Natural killer cell (primary cell): ENCODE data around the gene PLXNA2. TPM values are rescaled to one million over a fixed set of nuclear protein-coding genes. Genes with fewer than 3 reads are reported as not detected.

ENCODE experiments used
- ATAC-seq, 3 donors: fragments of 150-1000 bp in 2 of 3; fragments of 200-7000 bp in 1 of 3; cut with Tn5 transposase; 1 replicate in 1 of 3; 2 replicates in 2 of 3; pipeline ENCODE4 v1.10.0; 2021; ENCODE audit warnings: mild to moderate bottlenecking in 2 of 3, moderate library complexity in 2 of 3
- DNase-seq, 2 donors: peaks; one replicate each; pipeline versions ENCODE4 v3.0.0 to v3.0.0-alpha.2; 2013 to 2021; ENCODE audit warnings: mixed read lengths in 1 of 2
- H3K27ac ChIP-seq: one replicate; pipeline ENCODE4 v1.5.1; 2013; ENCODE audit warnings: mild to moderate bottlenecking, low read length
- H3K27me3 ChIP-seq: one replicate; pipeline ENCODE4 v1.6.1; 2013; ENCODE audit warnings: low read length; ENCODE audit not compliant: control insufficient read depth, insufficient read depth
- H3K36me3 ChIP-seq: one replicate; pipeline ENCODE4 v1.6.1; 2013; ENCODE audit warnings: low read length; ENCODE audit not compliant: control insufficient read depth, insufficient read depth
- H3K4me1 ChIP-seq: one replicate; pipeline ENCODE4 v1.6.1; 2013; ENCODE audit warnings: low read length; ENCODE audit not compliant: control insufficient read depth, insufficient read depth
- H3K4me3 ChIP-seq: one replicate; pipeline ENCODE4 v1.5.1; 2013; ENCODE audit warnings: low read length
- H3K9me3 ChIP-seq: one replicate; pipeline ENCODE4 v1.6.1; 2013; ENCODE audit warnings: low read length; ENCODE audit not compliant: control insufficient read depth, insufficient read depth
- H3K27ac Mint-ChIP-seq, 2 donors: one replicate each; pipeline ENCODE4 v1.8.0; 2022; ENCODE audit warnings: mild to moderate bottlenecking in 2 of 2, mixed read lengths in 2 of 2, moderate library complexity in 1 of 2
- H3K27me3 Mint-ChIP-seq, 2 donors: one replicate each; pipeline ENCODE4 v1.8.0; 2022; ENCODE audit warnings: low read depth in 2 of 2, mixed read lengths in 2 of 2
- H3K36me3 Mint-ChIP-seq: one replicate; pipeline ENCODE4 v1.8.0; 2022; ENCODE audit warnings: mixed read lengths
- H3K4me1 Mint-ChIP-seq, 2 donors: one replicate each; pipeline ENCODE4 v1.8.0; 2022; ENCODE audit warnings: mixed read lengths in 2 of 2
- H3K4me3 Mint-ChIP-seq: one replicate; pipeline ENCODE4 v1.8.0; 2022; ENCODE audit warnings: mild to moderate bottlenecking, moderate library complexity, mixed read lengths
- H3K9me3 Mint-ChIP-seq, 2 donors: one replicate each; pipeline ENCODE4 v1.8.0; 2022; ENCODE audit warnings: mixed read lengths in 2 of 2
- WGBS: methylation state at CpG from one replicate; pipeline ENCODE4 v1.1.7; 2013; ENCODE audit warnings: missing lambda C conversion rate; ENCODE audit not compliant: insufficient coverage; 5-methylcytosine and 5-hydroxymethylcytosine counted together
- intact Hi-C: fragments of 100-400 bp; cut with micrococcal nuclease; formaldehyde crosslinking; loops from one replicate; pipeline ENCODE4 v1.14.2; 2022
- total RNA-seq, 4 donors: library from RNA; stranded (reverse); fragments of 120-200 nt in 1 of 4; gene quantifications; one replicate each; pipeline versions ENCODE4 v1.2.3 to v1.2.4, GENCODE V29; 2013 to 2022
- TF ChIP-seq, protein P1 (sequence below): fragments of 200-600 bp; IDR thresholded peaks from one replicate; pipeline ENCODE4 v1.8.0; 2022; ENCODE audit warnings: antibody characterized with exemption

The PLXNA2 gene
- total RNA-seq, 3 donors from 2014 or later (not counting 1 experiment from before 2014, with no cell fraction given) = 2.8 to 8.4 (median 2.8) TPM

DNA sequence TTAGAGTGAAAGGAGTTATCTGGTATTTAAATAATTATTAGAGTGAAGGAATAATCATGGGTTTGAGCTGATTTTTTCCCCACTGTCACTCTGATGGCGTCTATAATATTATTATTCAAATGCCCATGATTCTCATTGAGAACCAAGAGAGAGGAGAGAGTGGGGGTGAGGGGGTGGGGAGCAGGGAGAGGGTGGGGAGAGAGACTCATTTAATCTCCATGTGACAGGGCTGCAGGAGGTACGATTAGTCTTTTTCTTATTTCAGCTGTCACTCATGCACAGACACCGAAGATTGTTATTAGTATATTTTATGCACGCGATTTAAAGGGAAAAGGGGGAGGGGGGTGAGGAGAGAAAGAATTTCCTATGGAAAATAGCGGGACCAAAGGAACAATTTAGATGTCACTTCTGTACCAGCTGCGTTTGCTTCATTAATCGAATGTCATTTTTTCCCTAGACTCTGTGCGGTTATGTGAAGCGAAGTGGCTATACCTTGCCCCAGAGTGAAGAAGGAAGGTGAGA, 19.9 kb downstream of the PLXNA2 start:
- peaks cover 19 to 65% of the 10 kb centered on the region in 2 donors for H3K27me3 Mint-ChIP-seq
- Histone ChIP-seq H3K9me3 (no peaks in the 10 kb centered on the region), H3K4me3 (no peak overlapping the region), H3K27me3 (no peaks in the 10 kb centered on the region), H3K36me3 (no peaks in the 10 kb centered on the region), H3K27ac (no peak overlapping the region), H3K4me1 (no peaks in the 10 kb centered on the region)
- H3K27ac Mint-ChIP-seq = no peak overlapping the region
- 94% methylated on average over 9 of the region's 10 CpGs for WGBS
- DNase-seq (no peak), ATAC-seq (no peak)
- TF ChIP-seq, protein P1, sequence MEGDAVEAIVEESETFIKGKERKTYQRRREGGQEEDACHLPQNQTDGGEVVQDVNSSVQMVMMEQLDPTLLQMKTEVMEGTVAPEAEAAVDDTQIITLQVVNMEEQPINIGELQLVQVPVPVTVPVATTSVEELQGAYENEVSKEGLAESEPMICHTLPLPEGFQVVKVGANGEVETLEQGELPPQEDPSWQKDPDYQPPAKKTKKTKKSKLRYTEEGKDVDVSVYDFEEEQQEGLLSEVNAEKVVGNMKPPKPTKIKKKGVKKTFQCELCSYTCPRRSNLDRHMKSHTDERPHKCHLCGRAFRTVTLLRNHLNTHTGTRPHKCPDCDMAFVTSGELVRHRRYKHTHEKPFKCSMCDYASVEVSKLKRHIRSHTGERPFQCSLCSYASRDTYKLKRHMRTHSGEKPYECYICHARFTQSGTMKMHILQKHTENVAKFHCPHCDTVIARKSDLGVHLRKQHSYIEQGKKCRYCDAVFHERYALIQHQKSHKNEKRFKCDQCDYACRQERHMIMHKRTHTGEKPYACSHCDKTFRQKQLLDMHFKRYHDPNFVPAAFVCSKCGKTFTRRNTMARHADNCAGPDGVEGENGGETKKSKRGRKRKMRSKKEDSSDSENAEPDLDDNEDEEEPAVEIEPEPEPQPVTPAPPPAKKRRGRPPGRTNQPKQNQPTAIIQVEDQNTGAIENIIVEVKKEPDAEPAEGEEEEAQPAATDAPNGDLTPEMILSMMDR = no peak
- H3K36me3 Mint-ChIP-seq = no peaks in the 10 kb centered on the region
- intact Hi-C loops = no loop called here
- no peaks in the 10 kb centered on the region for H3K9me3 Mint-ChIP-seq
- peaks cover 0 to 4% of the 10 kb centered on the region in 2 donors for H3K4me1 Mint-ChIP-seq
- H3K4me3 Mint-ChIP-seq = no peak overlapping the region

DNA sequence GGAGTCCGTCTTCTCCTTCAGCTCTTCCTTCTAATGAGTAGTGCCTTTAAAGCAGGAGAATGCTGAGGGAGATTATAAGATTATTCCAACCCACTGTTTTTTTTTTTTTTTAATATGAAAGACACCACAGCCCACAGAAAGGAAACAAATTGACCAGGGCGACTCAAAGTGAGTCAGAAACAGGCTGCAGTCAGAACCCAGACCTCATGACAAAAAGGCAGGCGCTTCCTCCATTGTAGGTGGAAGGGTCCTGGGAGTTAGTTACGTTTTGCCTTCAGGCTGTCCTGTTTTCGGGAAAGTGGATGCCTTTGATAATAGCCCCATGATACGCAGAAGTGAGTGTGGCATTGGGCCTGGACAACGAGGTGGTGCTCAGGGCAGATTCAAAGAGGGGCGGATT, 21.0 kb downstream of the PLXNA2 start:
- H3K4me3 Mint-ChIP-seq = no peak overlapping the region
- Histone ChIP-seq H3K27me3 (no peaks in the 10 kb centered on the region), H3K36me3 (no peaks in the 10 kb centered on the region), H3K4me1 (no peaks in the 10 kb centered on the region), H3K9me3 (no peaks in the 10 kb centered on the region), H3K4me3 (no peak overlapping the region), H3K27ac (no peak overlapping the region)
- no peak for ATAC-seq
- H3K4me1 Mint-ChIP-seq = peaks cover 0 to 4% of the 10 kb centered on the region in 2 donors
- 61% methylated on average over 7 of the region's 8 CpGs for WGBS
- no peaks in the 10 kb centered on the region for H3K9me3 Mint-ChIP-seq
- no peaks in the 10 kb centered on the region for H3K36me3 Mint-ChIP-seq
- no peak for DNase-seq
- TF ChIP-seq, protein P1 = no peak
- H3K27ac Mint-ChIP-seq = no peak overlapping the region
- peaks cover 13 to 54% of the 10 kb centered on the region in 2 donors for H3K27me3 Mint-ChIP-seq
- intact Hi-C loops = no loop called here

DNA sequence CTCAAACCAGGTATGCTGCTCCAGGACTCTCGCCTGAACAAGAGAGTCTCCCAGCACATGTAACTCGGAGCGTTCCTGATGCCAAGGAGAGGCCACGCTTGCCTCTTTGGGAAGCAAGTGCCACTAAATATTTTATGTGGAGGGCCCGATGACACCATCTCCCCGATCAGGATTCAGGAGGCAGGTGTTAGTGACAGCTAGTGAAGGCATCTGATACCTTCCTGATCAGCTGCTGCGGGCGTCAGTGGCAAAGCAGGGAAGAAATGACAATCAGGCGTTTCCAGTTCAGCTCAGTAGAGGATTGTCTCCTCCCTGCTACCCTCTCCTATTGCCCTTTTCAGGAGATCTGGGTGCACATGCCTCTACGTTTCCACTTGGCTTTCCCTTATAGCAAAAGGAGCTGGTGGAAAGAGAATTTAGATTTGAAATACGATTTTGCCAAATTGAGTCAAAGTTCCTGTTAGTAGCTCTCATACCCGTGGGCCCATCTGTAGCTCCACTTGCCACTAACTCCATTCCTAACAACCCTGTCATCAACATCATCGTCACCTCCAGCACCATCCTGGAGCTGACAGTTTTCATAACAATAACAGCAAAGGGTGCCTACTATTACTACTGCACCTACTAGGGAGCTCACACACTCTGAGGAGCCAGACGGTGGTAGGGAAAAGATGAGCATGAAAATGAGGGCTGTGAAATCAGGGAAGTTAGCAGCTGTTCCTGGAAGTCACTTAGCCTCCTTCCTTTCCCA, 21.6 kb downstream of the PLXNA2 start:
- peaks cover 13 to 48% of the 10 kb centered on the region in 2 donors for H3K27me3 Mint-ChIP-seq
- Histone ChIP-seq H3K27me3 (no peaks in the 10 kb centered on the region), H3K4me3 (no peak overlapping the region), H3K9me3 (no peaks in the 10 kb centered on the region), H3K36me3 (no peaks in the 10 kb centered on the region), H3K4me1 (no peaks in the 10 kb centered on the region), H3K27ac (no peak overlapping the region)
- ATAC-seq = no peak
- H3K27ac Mint-ChIP-seq = no peak overlapping the region
- H3K4me1 Mint-ChIP-seq = peaks cover 0 to 4% of the 10 kb centered on the region in 2 donors
- intact Hi-C loops = no loop called here
- 82% methylated on average over 14 of the region's 14 CpGs for WGBS
- no peaks in the 10 kb centered on the region for H3K9me3 Mint-ChIP-seq
- no peak overlapping the region for H3K4me3 Mint-ChIP-seq
- no peaks in the 10 kb centered on the region for H3K36me3 Mint-ChIP-seq
- no peak for DNase-seq
- TF ChIP-seq, protein P1 = no peak
